Cerebellar nuclear complex (tissue), 1 donor: Measurements from ENCODE around the gene NPBWR2.

ENCODE experiments used
- DNase-seq, 2 experiments: peaks; one replicate each; lab custom pipeline; 2025; lab: John Stamatoyannopoulos, UW

NPBWR2 gene, protein sequence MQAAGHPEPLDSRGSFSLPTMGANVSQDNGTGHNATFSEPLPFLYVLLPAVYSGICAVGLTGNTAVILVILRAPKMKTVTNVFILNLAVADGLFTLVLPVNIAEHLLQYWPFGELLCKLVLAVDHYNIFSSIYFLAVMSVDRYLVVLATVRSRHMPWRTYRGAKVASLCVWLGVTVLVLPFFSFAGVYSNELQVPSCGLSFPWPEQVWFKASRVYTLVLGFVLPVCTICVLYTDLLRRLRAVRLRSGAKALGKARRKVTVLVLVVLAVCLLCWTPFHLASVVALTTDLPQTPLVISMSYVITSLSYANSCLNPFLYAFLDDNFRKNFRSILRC

DNA sequence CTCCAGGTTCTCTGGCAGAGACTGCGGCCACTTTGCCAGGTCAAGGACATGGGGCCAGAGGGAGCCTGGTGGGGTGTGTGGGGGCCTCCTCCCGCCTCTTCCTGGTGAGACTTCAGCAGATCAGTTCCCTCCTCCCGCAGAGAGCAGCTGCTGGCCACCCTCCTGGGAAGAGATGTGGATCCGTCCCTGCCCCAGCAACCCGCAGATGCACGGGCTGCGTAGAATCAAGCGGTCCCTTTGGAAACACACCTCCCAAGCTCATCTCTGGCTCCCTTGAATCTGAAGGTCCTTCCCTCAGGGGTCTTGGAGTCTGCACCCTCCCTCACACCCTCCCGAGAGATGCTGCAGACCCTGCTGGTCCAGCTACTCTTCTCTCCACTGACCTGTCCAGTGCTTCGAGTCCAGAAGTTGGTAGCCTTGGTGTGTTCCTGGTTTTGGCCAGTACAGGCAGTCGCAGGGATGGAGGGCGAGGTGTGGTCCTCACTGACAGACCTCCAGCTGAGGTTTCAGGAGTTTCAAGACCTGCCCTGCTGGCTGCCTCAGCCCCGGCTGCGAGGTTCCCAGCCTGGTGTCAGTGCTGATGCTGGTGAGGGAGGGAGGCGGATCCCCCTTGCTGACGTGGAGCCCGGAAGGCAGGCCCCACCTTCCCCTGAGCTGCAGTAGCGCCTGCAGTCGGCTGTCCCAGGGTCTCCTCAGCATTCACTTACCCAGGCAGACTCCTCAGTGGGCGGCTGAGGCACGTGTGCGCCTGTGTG, at the start of gene NPBWR2:
Gene NPBWR2, minus strand, starts transcription at position 585 of the 755 bp plus-strand sequence. CDS start 734 bp downstream, outside the sequence.
- no peak for DNase-seq

DNA sequence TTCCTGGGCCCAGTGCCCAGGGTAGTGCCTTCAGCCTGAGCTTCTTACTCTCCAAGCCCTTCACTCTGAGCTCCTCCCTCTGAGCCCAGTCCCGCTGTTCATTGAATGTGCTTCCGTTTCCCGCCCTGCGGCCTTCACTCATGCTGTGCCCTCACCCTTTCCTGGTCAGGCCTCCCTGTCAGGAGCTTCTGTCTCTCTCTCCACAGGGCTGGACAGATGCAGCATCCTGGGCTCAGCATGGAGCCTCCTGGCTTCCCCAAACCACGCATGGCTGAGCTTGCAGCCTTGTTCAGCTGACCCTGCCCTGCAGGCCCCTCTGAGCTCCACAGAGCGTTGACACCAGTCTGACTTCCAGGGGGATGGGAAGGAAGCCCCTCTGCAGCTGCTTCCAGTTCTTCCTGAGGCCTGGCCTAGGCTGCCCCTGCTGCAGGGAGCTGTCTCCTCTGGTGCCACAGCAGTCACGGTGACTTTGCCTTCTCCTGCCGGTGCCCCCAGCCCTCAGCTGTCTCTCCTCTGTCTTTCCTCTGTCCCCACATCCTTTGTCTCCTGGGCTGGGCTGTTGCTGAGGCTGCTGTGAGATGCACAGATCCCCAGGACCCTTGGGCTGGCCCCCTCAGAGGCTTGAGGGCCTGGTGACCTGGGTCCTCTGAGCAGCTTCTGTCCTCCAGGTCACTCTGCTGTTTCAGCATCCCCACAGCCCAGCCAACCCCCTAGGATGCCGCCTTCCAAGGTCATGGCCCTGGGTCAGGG, 48.9 kb upstream of the NPBWR2 start:
- DNase-seq: no peak

DNA sequence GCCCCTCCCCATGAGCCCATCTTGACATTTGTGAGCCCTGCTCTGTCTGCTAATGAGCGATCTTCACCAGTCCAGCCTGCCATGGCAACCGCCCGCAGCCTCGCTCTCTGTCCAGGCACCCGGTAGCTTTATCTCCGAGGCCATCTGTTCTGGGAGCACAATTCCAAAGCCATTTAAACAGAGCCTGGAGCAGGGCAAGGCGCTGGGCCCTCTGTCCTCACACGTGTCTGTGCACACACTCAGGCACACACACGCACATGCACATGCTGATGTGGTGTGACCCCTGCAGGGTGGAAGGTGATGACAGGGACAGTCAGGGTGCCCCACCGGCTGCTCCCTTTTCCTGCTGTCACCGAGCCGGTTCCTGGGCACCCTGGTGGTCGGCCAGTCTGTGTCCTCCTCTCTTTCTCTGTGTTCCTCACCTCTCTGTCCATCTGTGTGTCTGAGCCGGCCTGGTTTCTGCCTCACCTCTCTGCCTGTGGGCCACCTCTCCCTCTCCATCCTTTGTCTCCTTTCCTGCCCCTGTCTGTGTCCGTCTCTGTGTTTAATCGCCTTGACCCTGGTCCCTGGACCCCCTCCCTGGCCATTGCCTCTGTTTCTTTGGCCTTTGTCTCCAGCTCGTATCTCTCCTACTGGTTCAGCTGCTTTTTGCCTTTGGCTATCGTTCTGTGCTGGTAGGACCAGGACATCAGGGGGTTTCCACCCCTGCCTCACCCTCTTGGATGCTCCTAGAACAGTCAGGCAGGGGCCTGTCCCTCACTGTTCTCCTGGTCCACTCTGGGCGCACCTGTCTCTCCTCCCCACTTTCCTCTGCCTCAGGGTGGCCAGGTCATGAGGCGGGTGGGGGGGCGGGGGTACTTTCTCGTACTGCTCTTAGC, 48.1 kb upstream of the NPBWR2 start:
- peak; percentile 34 to 73 for DNase-seq

DNA sequence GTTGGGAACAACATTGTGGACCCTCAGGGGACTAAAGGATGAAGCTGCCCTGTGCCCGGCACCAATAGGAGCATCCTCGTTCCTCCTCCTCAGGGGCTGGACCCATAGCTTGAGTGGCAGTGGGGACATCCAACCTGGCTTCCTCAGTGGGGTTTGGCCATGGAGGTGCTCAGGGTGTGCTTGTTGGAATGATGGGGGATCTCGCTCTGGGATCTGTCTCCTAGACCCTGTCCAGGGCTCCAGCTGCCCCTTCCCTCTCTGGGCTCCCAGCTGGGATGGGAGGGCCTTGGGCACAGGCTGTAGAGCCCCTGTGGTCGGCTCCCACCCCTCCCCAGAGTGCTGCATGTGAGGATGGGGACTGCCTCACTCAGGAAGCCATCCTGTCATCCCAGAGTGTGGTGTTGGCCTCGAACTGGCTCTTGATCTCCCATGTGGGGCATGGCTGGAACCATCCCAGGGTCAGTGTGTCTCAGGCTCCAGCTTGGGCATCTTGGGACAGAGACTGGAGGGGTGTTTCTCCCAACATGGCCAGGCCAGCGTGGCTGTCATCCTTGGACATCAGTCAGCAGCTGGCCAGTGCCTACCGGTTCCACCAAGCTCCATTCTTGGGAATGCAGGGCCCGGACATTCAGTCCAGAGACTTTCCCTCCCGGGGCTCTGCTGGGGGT, 47.4 kb upstream of the NPBWR2 start:
- no peak for DNase-seq

DNA sequence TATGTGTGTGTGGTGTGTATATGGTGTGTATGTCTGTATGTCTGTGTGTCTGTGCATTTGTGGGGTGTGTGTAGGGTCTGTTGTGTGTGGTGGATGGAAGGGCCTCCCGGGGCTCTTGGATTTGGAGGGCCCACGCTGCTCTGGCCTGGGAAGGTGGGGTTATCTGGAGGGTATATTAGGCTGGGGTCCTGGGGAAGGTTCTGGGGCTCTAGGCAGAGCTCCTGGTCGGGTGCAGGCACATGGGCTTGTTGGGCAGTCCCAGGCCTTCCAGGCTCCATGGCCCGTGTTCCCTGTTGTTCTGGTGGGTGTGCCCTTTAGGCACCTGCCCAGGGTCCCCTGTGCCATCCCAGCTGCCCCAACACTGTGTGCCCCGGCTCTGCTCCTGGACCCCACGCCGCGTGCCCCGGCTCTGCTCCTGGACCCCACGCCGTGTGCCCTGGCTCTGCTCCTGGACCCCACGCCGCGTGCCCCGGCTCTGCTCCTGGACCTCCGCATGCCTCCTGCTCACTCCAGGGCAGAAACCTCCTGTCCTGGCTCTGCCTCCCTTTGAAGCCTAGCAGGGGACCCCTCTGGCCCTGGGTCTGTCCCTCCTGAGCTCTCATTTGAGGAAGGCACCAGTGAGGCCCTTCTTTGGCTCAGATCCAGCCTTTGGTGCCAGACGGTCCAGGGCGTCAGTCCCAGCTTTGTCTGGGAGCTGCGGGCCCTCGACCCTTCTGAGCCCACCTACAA, 46.7 kb upstream of the NPBWR2 start:
- DNase-seq: no peak

DNA sequence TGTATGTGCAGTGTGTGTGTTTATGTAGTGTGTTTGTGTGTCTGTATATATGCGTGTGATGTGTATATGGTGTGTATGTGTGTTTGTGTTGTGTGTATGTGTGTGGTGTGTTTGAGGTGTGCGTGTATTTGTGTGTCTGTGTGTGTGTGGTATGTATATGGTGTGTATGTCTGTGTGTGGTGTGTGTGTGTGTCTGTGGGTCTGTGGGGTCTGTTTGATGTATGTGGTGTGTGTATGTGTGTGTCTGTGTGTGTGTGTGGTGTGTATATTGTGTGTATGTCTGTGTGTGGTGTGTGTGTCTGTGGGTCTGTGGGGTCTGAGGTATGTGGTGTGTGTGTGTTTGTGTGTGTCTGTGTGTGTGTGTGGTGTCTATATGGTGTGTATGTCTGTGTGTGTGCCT, 46.0 kb upstream of the NPBWR2 start:
- no peak for DNase-seq

DNA sequence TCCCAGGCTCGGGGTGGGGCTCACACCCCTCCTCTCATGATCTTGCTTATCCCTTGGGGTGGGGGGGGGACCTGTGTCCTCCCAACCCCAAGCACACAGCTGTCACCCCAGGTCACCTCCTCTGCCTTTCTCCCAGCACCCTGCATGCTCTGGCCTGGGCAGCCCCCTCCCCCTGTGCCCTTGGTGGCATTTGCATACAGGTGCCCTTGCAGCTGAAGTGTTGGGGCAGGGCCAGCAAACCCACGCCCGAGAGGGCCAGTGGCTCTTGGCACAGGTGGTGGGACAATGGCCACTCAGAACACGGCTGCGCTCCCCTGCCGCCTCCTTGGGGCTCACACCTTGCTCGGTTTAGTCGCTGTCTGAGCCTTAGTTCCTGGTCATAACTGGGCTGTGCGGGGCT, 45.5 kb upstream of the NPBWR2 start:
- no peak for DNase-seq

DNA sequence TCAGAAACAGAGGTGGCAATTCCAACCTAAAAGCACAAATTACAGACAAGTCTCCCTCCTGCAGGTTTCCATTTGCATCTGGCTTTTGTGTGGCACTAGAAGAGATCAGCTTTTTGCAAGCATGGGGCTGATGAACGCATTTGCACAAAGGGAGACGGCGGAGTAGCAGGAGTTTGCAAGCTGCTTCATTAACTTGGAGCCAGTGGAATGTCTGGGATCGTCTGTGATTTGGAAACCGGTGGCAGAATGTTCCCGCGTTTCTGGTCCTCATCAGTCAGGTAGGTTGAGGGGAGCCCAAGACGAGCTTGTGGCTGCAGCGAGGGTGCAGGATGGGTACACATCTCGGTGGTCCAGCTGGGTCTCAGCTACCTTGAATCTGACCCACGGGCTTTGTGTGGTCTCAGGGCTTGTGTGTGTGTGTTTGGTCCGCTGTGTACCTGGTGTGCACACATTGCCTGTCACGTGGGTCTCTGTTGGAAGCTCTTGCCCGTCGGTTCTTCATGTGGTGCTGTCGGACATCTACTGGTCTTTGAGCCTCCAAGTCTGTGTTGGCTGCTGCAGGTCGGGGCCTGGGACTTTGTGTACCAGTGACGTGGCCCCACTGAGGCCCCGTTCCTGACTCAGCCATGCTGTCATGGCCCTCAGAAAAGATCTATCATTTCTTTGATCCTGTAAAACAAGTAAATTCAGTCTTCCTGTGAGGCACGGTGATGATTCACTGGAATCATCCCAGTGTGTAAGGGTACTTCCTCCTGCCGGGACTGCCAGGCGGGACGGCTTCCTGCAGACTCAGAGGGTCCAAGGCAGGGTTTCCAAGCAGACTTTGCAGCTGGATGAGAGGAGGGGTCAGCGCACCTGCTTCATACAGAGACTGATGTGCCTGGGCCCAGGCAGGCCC, 44.5 kb upstream of the NPBWR2 start:
- DNase-seq: no peak

DNA sequence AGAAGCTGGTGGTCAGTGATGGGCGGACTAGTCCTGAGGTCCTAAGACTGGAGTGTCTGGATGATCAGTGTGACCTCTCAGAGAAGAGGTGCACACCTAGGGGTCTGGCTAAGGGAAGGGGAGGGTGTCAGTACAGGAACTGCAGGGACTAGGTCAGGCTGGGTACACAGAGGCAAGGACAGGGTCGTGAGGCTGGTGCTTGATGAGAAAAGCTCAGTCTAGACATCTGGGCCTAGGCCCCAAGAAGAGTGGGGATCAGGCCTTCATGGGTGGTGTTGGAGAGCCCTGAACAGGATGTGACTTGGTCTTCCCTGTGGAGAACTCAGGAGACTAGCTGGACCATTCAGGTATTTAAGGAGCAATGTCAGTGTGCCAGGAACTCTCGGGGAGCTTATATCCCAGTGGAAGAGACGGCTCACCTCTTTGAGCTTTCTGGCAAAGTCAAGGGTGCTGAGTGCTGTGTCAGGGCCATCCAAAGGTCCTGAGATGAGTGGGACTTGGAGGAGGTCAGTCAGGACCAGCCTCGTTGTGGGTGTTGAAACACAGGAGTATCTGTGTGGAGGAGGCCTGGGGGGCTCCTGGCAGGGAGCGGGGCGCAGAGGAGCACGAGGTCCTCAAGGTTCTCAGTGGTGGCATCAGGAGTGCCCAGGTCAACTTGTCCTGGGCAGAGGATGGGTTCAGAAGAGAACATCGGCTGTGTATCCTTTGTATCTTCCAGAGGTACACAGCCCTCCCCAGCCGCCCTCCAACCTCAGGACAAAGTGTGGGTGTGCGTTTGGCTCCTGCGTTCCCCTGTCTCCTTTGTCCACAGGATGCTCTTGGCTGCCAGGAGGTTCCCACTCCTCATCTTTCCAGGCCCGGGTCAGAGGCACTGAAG, 43.6 kb upstream of the NPBWR2 start:
- no peak for DNase-seq

DNA sequence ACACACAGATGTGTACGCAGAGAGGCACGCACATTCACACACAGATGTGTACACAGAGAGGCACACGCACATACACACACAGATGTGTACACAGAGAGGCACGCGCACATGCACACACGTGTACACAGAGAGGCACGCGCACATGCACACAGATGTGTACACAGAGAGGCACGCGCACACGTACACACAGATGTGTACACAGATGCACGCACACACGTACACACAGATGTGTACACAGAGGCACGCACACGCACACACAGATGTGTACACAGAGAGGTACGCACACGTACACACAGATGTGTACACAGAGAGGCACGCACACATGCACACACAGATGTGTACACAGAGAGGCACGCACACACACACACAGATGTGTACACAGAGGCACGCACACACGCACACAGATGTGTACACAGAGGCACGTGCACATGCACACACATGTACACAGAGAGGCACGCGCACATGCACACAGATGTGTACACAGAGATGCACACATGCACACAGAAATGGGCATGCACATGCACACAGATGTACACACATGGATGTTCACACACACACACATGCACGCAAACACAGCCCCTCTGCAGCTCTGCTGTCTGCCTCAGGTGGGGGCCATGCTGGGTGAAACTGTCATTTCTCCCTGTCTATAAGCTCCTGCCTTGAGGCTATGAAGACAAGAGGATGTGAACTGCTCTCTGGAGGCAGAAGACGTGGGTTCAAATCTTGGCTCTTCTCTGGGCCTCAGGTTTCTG, 42.6 kb upstream of the NPBWR2 start:
- DNase-seq: no peak

DNA sequence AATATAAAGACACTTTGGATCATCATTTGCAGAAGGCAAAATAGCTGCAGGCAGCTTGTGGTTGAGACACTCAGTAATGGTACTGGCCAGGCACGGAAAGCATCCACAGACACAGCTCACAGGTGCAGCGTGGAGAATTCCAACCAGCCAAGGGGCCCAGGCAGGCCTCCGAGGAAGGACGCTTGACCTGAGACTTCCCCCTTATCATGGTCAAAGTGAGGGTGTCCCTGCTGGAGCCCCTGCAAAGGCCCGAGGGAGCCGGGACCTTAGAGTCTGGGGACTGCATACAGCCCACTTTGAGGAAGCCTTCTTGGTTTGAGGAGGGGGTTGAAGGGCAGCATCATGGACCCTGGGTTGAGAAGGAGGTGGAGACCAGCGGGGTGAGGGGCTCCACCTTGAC, 41.8 kb upstream of the NPBWR2 start:
- DNase-seq: no peak

DNA sequence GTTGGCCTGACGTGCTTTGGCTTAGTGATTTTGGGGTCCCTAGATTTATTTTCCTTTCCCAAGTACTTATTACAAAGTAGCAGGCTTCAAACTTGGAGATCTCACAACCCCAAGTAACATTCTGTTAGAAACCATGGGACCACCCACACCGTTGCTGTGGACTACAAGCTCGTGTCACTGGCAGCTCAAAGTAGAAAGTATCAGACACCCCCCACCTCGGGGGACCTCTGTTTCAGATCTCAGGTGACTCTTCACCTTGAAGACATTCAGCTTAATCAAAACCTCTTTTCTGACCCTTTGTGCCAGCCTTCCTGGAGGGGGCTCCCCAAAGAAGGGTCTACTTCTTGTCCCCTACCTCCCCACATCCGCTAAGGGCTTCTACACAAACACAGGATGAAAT, 41.2 kb upstream of the NPBWR2 start:
- DNase-seq: no peak

DNA sequence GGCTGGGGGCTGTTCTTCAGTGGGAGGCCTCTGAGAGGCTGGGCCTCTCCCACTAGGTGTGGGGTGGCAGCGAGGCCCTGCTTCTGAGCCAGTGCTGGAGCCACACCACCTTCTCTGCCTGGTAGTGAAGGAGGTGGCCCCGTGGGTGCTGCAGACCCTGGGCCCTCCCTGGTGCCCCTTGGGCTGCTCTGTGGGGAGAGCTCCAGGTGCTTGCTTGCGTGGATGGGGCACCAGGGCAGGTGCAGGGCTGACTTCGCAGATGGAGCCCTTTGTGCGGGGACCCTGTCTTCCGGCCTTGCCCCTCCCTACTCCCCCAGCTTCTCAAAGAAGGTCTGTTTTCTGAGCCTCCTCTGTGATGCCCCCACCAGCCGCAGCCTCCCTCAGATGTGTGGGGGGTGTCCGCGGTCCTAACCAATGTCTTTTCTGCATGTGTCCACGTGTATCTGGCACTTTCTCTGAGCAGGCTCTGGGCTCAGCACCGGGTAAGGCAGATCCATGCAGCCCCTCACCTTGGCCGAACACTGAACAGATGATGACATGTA, 39.6 kb upstream of the NPBWR2 start:
- DNase-seq: no peak

DNA sequence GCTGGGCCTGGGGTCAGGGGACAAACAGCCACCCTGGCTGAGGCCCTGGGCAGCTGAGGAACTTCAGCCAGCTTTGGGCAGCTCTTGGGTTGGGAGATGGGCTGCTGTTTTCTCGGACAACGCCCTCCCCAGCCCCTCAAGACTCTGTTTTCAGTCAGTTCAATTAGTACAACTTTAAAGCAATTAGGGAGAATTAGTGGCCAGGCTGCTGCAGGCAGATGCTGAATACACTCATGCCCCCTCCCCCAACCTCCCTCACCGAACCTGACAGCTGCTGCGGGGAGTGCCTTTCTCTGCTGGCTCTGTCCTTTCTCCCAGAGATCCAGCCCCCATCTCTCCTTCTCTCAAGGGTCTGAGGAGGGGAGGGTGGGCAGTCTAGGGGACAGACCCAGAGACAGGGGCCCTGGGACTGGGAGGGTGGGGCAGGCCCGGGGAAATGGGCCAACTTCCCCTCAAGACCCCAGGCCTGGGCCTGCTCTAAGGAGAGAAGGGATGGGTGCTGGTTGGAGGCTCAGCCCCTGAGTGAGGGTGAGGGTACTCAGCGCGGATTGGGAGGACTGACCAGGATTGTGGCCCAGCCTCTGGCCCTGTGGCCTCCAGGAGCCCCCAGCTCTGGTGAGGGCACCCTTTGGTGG, 39.1 kb upstream of the NPBWR2 start:
- no peak for DNase-seq

DNA sequence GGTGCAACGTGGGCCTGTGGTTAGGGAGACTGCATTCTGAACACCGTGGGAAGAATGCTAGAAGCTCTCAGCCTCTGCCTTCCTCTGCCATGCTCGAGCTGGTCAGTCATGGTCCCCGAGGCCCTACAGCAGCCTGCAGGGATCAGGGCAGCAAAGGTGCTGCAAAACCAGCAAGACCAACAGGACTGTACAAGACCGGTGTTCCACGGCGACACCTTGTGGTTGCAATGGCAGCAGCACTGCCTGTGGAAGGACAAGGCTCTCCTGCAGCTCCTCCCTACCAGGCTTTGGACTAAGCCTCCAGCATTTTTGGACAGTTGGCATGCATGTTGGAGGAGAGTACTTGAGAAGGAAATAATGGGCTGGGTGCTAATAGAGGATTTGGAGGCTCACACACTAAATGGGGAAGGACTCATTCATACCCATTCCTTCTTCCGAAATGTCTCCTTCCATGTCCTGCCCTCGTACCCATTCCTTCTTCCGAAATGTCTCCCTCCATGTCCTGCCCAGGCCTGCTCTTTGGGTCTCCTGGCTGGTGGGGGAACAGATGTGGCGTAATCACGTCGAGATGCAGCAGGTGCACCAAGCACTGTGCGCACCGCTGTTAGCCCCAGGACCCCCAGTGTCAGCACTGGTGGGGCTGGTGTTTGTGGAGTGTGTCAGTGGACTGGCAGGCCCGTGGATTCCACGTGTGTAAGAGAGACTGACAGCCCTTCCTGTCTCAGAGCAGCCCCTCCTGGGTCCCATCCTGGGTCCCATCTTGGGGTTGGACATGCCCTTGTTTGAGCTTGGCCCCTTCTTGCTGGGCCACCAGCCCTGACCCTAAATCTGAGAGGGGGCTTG, 38.3 kb upstream of the NPBWR2 start:
- DNase-seq: no peak
